Epithelial cell of esophagus (primary cell): ENCODE measurements around the gene CCSER1.

ENCODE experiments used
- DNase-seq: peaks from one replicate; pipeline ENCODE4 v3.0.0; 2010; ENCODE audit warnings: low read depth
- H3K4me3 ChIP-seq: 2 replicates; pipeline ENCODE4 v1.5.1; 2011; ENCODE audit warnings: mild to moderate bottlenecking, low read length, control low read depth
- CTCF ChIP-seq: IDR thresholded peaks from 2 replicates; pipeline ENCODE4 v1.5.1; 2011; ENCODE audit warnings: low read depth, mild to moderate bottlenecking, low read length, control low read depth, inconsistent platforms; ENCODE audit not compliant: insufficient read depth; ENCODE audit errors: missing control alignments

The CCSER1 gene

GRCh38 chr4:90113881-90114457, 13.2 kb upstream of the CCSER1 start:
- peak; percentile 57 for DNase-seq
- H3K4me3 ChIP-seq: no peak overlapping the region
- TF ChIP-seq CTCF: no peak

GRCh38 chr4:90118527-90119195, 8.5 kb upstream of the CCSER1 start:
- no peak overlapping the region for H3K4me3 ChIP-seq
- DNase-seq: no peak
- TF ChIP-seq CTCF: no peak

GRCh38 chr4:90120037-90120436, 7.2 kb upstream of the CCSER1 start:
- no peak overlapping the region for H3K4me3 ChIP-seq
- TF ChIP-seq CTCF: peak; percentile 28
- peak; percentile 45 for DNase-seq

- no peak for TF ChIP-seq CTCF
- DNase-seq: no peak
- no peak overlapping the region for H3K4me3 ChIP-seq
These were observed 6.4 kb upstream of the CCSER1 start for GRCh38 chr4:90120815-90121214.

GRCh38 chr4:90121676-90122354, 5.4 kb upstream of the CCSER1 start:
- no peak for TF ChIP-seq CTCF
- no peak overlapping the region for H3K4me3 ChIP-seq
- no peak for DNase-seq

- H3K4me3 ChIP-seq: no peak overlapping the region
- DNase-seq: peak; percentile 90
- no peak for TF ChIP-seq CTCF
These were observed 4.8 kb upstream of the CCSER1 start for GRCh38 chr4:90122355-90122748.

- no peak for DNase-seq
- no peak for TF ChIP-seq CTCF
- H3K4me3 ChIP-seq: no peak overlapping the region
These were observed 2.9 kb upstream of the CCSER1 start for GRCh38 chr4:90124276-90124675.
